HG03108 (cell line): ENCODE data around the gene GPR137.
"Not testable (repeated sequence)": the region's sequence is repeated elsewhere in the genome, so short reads cannot be mapped to it uniquely, and the experiment has no call there.

Experiments used
- ATAC-seq: cut with Tn5 transposase; IDR thresholded peaks from one replicate; pipeline ENCODE4 v1.9.1; 2021; ENCODE audit warnings: moderate library complexity; ENCODE audit not compliant: unreplicated experiment

The GPR137 gene

GRCh38 chr11:64298966-64299846 is 13.6 kb downstream of the GPR137 start:
- no peak for ATAC-seq

DNA sequence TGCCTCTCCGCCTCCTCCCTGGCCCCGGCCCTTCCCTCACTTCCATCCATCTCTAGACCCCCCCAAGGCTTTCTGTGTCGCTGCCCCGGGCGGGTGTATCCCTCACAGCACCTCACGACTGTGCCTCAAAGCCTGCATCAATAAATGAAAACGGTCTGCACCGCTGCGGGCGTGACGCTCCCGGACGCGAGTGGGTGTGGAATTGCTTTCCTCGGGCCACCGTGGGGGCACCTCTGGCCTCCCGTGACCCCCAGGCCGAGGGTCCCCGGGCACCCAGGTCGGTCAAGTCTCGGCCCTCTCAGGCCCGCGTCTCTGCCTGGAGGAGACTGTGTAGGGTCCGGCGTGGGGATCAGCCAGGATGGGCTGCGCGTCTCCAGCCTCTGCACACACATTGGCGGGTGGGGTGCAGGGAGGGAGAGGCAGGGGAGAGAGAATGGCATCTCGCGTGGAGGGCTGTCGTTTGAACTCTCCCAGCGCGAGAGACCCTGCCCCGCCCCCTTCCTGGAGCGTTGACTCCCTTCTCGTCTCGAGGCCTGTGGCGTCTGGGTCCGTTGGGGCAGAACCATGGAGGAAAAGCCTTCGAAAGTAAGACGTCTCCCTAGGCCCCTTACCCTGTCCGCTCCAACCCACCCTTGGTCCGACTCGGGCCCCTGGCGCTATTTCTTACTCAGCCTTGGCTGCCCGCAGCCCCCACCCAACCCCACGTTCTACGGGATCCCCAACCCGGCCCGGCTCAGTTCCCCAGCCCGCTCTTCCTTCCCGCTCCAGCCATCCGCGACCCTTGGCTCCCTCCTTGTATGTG is 14.4 kb downstream of the GPR137 start, which contains the start of gene CATSPERZ:
Gene CATSPERZ, plus strand, starts transcription at position 512 of the 802 bp plus-strand sequence. Its CDS starts 53 bp downstream, at position 565.
- ATAC-seq: no peak

DNA sequence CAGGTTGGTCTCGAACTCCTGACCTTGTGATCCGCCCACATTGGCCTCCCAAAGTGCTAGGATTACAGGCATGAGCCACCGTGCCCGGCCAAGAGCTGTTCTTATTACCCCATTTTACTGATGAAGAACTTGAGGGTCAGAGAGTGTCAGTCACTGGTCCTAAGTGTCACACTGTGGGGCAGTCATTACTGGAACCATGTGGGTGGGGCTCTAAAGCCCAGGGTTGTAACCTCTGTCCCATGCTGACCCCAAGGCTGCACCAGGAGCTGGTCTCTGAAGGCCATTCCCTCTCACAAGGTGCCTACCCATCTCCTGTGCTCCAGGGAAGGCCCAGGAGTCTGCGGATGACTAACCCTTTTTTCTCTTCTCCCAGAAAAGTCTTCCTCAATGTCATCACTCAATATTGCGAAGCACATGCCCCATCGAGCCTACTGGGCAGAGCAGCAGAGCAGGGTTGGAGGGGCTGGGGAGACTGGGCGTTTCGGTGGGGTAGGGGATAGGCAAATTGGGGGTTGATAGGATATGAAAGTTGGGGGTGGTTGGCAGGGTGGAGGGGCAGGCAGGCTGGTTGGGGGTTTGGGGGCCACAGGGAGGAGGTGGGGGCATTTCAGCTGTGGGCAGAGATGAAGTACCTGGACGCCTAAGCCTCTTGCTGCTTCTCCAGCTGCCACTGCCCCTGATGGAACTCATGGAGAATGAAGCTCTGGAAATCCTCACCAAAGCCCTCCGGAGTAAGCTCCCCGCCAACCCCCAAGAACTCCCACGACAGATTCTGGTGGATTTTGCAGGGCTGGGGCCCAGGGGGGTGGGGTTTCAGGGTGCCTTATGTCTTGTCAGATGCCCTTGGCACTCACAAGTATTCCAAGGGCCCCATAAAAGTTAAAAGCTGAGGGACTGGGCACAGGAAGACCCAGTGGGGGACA is 17.7 kb downstream of the GPR137 start:
- ATAC-seq: no peak

- no peak for ATAC-seq
These were observed 18.3 kb downstream of the GPR137 start for GRCh38 chr11:64304032-64304315.

GRCh38 chr11:64304316-64305072 is 18.8 kb downstream of the GPR137 start:
- peak; percentile 30 for ATAC-seq

- peak; percentile 62 for ATAC-seq
These were observed 19.5 kb downstream of the GPR137 start, which contains the start of gene ESRRA for GRCh38 chr11:64305075-64305690. Gene ESRRA (plus strand): TSS chr11:64305524. CDS start chr11:64307180, 1,656 bp downstream.

GRCh38 chr11:64305691-64306562 is 20.3 kb downstream of the GPR137 start:
- ATAC-seq: peak; percentile 19

DNA sequence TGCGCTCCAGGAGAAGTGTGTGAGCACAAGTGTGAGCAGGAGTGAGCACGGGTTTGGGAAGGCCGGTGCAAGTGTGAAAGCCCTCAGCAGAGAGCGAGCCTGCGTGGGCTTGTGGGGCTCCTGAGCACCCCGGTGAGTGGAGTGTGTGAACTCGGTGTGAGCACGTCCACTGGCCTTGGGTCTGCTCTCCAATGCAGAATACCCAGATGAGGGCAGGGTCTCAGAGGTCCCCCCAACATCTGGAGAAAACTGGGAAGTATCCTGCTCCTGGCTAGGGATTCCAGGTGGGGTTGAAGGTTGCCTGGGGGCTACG is 20.9 kb downstream of the GPR137 start:
- no peak for ATAC-seq

- ATAC-seq: no peak
These were observed 21.4 kb downstream of the GPR137 start for GRCh38 chr11:64306876-64307622.

DNA sequence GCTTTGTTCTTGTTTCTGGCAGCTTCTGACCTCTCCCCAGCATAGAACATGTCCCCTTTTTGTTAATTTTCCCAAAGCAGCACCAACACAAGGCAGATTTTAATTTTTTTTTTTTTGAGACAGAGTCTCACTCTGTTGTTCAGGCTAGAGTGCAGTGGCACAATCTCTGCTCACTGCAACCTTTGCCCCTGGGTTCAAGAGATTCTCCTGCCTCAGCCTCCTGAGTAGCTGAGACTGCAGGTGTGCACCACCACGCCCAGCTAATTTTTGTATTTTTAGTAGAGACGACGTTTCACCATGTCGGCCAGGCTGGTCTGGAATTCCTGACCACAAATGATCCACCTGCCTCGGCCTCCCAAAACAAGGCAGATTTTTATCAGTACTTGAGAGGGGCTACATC is 22.1 kb downstream of the GPR137 start:
- not testable (repeated sequence) for ATAC-seq

- no peak for ATAC-seq
These were observed 27.3 kb downstream of the GPR137 start for GRCh38 chr11:64312947-64313346.

GRCh38 chr11:64313491-64314145 is 28.0 kb downstream of the GPR137 start:
- ATAC-seq: no peak

DNA sequence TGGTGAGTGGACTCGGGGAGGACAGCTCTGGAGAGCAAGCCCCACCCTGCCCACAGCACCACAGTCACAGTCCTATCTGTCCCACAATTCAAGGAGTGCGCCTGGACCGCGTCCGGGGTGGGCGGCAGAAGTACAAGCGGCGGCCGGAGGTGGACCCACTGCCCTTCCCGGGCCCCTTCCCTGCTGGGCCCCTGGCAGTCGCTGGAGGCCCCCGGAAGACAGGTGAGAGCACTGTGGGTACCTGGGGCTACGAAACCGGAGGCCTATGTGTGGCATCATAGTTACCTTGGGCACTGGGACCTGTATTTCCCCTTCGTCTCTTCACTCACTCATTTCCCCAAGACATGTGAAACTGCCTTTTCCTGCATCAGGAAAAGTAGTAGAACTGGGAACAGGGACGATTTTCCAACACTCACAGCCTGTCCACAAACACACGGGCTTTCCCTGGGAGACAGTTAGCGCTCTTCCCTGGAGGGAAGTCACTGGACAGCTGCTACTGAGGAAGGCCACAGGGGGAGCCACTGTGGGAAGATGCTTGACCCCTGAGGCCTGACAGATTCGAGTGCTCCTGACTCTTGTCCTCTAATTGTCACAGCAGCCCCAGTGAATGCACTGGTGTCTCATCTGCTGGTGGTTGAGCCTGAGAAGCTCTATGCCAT is 28.6 kb downstream of the GPR137 start:
- no peak for ATAC-seq

DNA sequence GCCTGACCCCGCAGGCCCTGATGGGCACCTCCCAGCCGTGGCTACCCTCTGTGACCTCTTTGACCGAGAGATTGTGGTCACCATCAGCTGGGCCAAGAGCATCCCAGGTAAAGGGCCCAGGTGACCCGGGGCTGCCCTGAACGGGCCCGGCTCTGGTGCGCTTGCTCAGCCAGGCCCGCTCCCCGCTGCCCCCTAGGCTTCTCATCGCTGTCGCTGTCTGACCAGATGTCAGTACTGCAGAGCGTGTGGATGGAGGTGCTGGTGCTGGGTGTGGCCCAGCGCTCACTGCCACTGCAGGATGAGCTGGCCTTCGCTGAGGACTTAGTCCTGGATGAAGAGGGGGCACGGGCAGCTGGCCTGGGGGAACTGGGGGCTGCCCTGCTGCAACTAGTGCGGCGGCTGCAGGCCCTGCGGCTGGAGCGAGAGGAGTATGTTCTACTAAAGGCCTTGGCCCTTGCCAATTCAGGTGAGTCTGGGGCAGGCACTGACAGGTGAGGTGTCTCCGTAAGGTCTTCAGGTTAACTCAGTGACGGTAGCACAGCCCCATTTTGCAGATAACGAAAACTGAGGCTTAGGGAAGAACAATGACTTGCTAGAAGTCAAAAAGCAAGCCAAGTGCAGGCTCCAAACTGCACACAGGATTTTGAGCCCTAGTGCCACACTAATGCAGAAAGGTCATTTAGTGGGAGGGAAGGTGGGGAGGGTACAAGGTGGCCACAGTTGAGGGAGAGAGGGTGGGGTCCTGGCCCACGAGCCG is 29.3 kb downstream of the GPR137 start:
- ATAC-seq: no peak

DNA sequence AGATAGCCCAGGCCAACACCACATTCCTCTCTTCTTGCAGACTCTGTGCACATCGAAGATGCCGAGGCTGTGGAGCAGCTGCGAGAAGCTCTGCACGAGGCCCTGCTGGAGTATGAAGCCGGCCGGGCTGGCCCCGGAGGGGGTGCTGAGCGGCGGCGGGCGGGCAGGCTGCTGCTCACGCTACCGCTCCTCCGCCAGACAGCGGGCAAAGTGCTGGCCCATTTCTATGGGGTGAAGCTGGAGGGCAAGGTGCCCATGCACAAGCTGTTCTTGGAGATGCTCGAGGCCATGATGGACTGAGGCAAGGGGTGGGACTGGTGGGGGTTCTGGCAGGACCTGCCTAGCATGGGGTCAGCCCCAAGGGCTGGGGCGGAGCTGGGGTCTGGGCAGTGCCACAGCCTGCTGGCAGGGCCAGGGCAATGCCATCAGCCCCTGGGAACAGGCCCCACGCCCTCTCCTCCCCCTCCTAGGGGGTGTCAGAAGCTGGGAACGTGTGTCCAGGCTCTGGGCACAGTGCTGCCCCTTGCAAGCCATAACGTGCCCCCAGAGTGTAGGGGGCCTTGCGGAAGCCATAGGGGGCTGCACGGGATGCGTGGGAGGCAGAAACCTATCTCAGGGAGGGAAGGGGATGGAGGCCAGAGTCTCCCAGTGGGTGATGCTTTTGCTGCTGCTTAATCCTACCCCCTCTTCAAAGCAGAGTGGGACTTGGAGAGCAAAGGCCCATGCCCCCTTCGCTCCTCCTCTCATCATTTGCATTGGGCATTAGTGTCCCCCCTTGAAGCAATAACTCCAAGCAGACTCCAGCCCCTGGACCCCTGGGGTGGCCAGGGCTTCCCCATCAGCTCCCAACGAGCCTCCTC is 30.2 kb downstream of the GPR137 start:
- not testable (repeated sequence) for ATAC-seq
